Activated naive CD8-positive, alpha-beta T cell treated with anti-CD3 and anti-CD28 coated beads, Interleukin-2, amount 10 ng/mL, durations not matched to agents 7 days and 5 days (primary cell): ENCODE results near the gene CALN1. TPM values are rescaled to one million over a fixed set of nuclear protein-coding genes. Genes with fewer than 3 reads are reported as not detected.

Experiments
- ATAC-seq: fragments of 150-1000 bp; cut with Tn5 transposase; one replicate; pipeline ENCODE4 v1.10.0; 2021; ENCODE audit warnings: low read depth, moderate library complexity
- POLR2A ChIA-PET: fragments of 350-600 bp; sonication (Branson Sonifier 250); formaldehyde crosslinking; loops from one replicate; lab custom pipeline; 2021; ENCODE audit warnings: antibody characterized with exemption; lab: Charles Lee
- DNase-seq: peaks from one replicate; pipeline ENCODE4 v3.0.0; 2021
- H3K27ac Mint-ChIP-seq: one replicate; pipeline ENCODE4 v1.8.0; 2022; ENCODE audit warnings: mild to moderate bottlenecking, mixed read lengths
- H3K27me3 Mint-ChIP-seq: one replicate; pipeline ENCODE4 v1.8.0; 2022; ENCODE audit warnings: mild to moderate bottlenecking, moderate library complexity, mixed read lengths
- H3K36me3 Mint-ChIP-seq: one replicate; pipeline ENCODE4 v1.8.0; 2021; ENCODE audit warnings: mild to moderate bottlenecking, mixed read lengths
- H3K4me1 Mint-ChIP-seq: one replicate; pipeline ENCODE4 v1.8.0; 2021; ENCODE audit warnings: mixed read lengths
- H3K4me3 Mint-ChIP-seq: one replicate; pipeline ENCODE4 v1.8.0; 2022; ENCODE audit warnings: mild to moderate bottlenecking, moderate library complexity, mixed read lengths
- H3K9me3 Mint-ChIP-seq: one replicate; pipeline ENCODE4 v1.8.0; 2021; ENCODE audit warnings: mixed read lengths
- total RNA-seq, 2 experiments: library from RNA; stranded (reverse); gene quantifications; one replicate each; pipeline ENCODE4 v1.2.3, GENCODE V29; 2021

CALN1 gene
- total RNA-seq, 2 experiments from 2014 or later, result not detected

GRCh38 chr7:71870812-71871211 is 541.3 kb downstream of the CALN1 start:
- no peak for DNase-seq
- no peak for ATAC-seq
- no peaks in the 10 kb centered on the region for H3K4me1 Mint-ChIP-seq
- POLR2A ChIA-PET, result no interaction called here
- no peak overlapping the region for H3K27ac Mint-ChIP-seq
- H3K9me3 Mint-ChIP-seq, result peaks cover 10% of the 10 kb centered on the region
- H3K4me3 Mint-ChIP-seq, result no peak overlapping the region
- no peaks in the 10 kb centered on the region for H3K27me3 Mint-ChIP-seq
- no peaks in the 10 kb centered on the region for H3K36me3 Mint-ChIP-seq

GRCh38 chr7:71868797-71869196 is 543.3 kb downstream of the CALN1 start:
- Mint-ChIP-seq H3K9me3 (peaks cover 4% of the 10 kb centered on the region), H3K27ac (no peak overlapping the region), H3K4me3 (no peak overlapping the region), H3K4me1 (no peaks in the 10 kb centered on the region), H3K36me3 (no peaks in the 10 kb centered on the region), H3K27me3 (no peaks in the 10 kb centered on the region)
- POLR2A ChIA-PET, result no interaction called here
- DNase-seq, result no peak
- no peak for ATAC-seq

- ATAC-seq (no peak), DNase-seq (no peak)
- H3K27ac Mint-ChIP-seq, result no peak overlapping the region
- no peaks in the 10 kb centered on the region for H3K27me3 Mint-ChIP-seq
- H3K9me3 Mint-ChIP-seq, result peaks cover 4% of the 10 kb centered on the region
- POLR2A ChIA-PET, result no interaction called here
- H3K4me1 Mint-ChIP-seq, result no peaks in the 10 kb centered on the region
- H3K4me3 Mint-ChIP-seq, result no peak overlapping the region
- H3K36me3 Mint-ChIP-seq, result no peaks in the 10 kb centered on the region
Observed at GRCh38 chr7:71867626-71868025, 544.5 kb downstream of the CALN1 start.

GRCh38 chr7:71865172-71865571 is 547.0 kb downstream of the CALN1 start:
- H3K9me3 Mint-ChIP-seq, result peaks cover 5% of the 10 kb centered on the region
- H3K27me3 Mint-ChIP-seq, result no peaks in the 10 kb centered on the region
- POLR2A ChIA-PET, result no interaction called here

GRCh38 chr7:71864130-71864529 is 548.0 kb downstream of the CALN1 start:
- peaks cover 5% of the 10 kb centered on the region for H3K9me3 Mint-ChIP-seq
- DNase-seq (no peak), ATAC-seq (no peak)
- H3K4me1 Mint-ChIP-seq, result no peaks in the 10 kb centered on the region
- H3K27me3 Mint-ChIP-seq, result no peaks in the 10 kb centered on the region
- H3K4me3 Mint-ChIP-seq, result no peak overlapping the region
- H3K36me3 Mint-ChIP-seq, result no peaks in the 10 kb centered on the region
- H3K27ac Mint-ChIP-seq, result no peak overlapping the region
- POLR2A ChIA-PET, result no interaction called here

More at GRCh38 chr7:71865172-71865571, 547.0 kb downstream of the CALN1 start:
- no peaks in the 10 kb centered on the region for H3K36me3 Mint-ChIP-seq
- DNase-seq (no peak), ATAC-seq (no peak)
- H3K4me3 Mint-ChIP-seq, result no peak overlapping the region
- H3K4me1 Mint-ChIP-seq, result no peaks in the 10 kb centered on the region
- no peak overlapping the region for H3K27ac Mint-ChIP-seq

- no peak overlapping the region for H3K27ac Mint-ChIP-seq
- POLR2A ChIA-PET, result no interaction called here
- H3K4me3 Mint-ChIP-seq, result no peak overlapping the region
- no peaks in the 10 kb centered on the region for H3K36me3 Mint-ChIP-seq
- ATAC-seq (no peak), DNase-seq (no peak)
- peaks cover 4% of the 10 kb centered on the region for H3K9me3 Mint-ChIP-seq
- H3K4me1 Mint-ChIP-seq, result no peaks in the 10 kb centered on the region
- no peaks in the 10 kb centered on the region for H3K27me3 Mint-ChIP-seq
Observed at GRCh38 chr7:71860572-71860971, 551.6 kb downstream of the CALN1 start.

GRCh38 chr7:71857338-71857737 is 554.8 kb downstream of the CALN1 start:
- H3K4me1 Mint-ChIP-seq, result no peaks in the 10 kb centered on the region
- no peaks in the 10 kb centered on the region for H3K27me3 Mint-ChIP-seq
- no peaks in the 10 kb centered on the region for H3K36me3 Mint-ChIP-seq
- H3K9me3 Mint-ChIP-seq, result peaks cover under 1% of the 10 kb centered on the region
- DNase-seq, result no peak
- no peak for ATAC-seq
- POLR2A ChIA-PET, result no interaction called here
- H3K27ac Mint-ChIP-seq, result no peak overlapping the region
- H3K4me3 Mint-ChIP-seq, result no peak overlapping the region

- H3K36me3 Mint-ChIP-seq, result no peaks in the 10 kb centered on the region
- H3K9me3 Mint-ChIP-seq, result peaks cover 3% of the 10 kb centered on the region
- no peaks in the 10 kb centered on the region for H3K27me3 Mint-ChIP-seq
- DNase-seq, result no peak
- no peaks in the 10 kb centered on the region for H3K4me1 Mint-ChIP-seq
- H3K4me3 Mint-ChIP-seq, result no peak overlapping the region
- POLR2A ChIA-PET, result no interaction called here
- no peak for ATAC-seq
- H3K27ac Mint-ChIP-seq, result no peak overlapping the region
Observed at GRCh38 chr7:71854546-71855397, 557.4 kb downstream of the CALN1 start.

- DNase-seq (no peak), ATAC-seq (no peak)
- H3K36me3 Mint-ChIP-seq, result no peaks in the 10 kb centered on the region
- peaks cover 5% of the 10 kb centered on the region for H3K9me3 Mint-ChIP-seq
- no peaks in the 10 kb centered on the region for H3K4me1 Mint-ChIP-seq
- H3K27ac Mint-ChIP-seq, result no peak overlapping the region
- POLR2A ChIA-PET, result no interaction called here
- H3K4me3 Mint-ChIP-seq, result no peak overlapping the region
- H3K27me3 Mint-ChIP-seq, result no peaks in the 10 kb centered on the region
Observed at GRCh38 chr7:71851776-71852498, 560.2 kb downstream of the CALN1 start.

GRCh38 chr7:71846160-71846559 is 566.0 kb downstream of the CALN1 start:
- H3K4me1 Mint-ChIP-seq, result no peaks in the 10 kb centered on the region
- POLR2A ChIA-PET, result no interaction called here
- DNase-seq (no peak), ATAC-seq (no peak)
- no peak overlapping the region for H3K4me3 Mint-ChIP-seq
- no peaks in the 10 kb centered on the region for H3K27me3 Mint-ChIP-seq
- H3K9me3 Mint-ChIP-seq, result peaks cover 6% of the 10 kb centered on the region
- H3K36me3 Mint-ChIP-seq, result no peaks in the 10 kb centered on the region
- H3K27ac Mint-ChIP-seq, result no peak overlapping the region

GRCh38 chr7:71843676-71844075 is 568.5 kb downstream of the CALN1 start:
- no peaks in the 10 kb centered on the region for H3K36me3 Mint-ChIP-seq
- POLR2A ChIA-PET, result no interaction called here

GRCh38 chr7:71842786-71843185 is 569.4 kb downstream of the CALN1 start:
- Mint-ChIP-seq H3K27ac (no peak overlapping the region), H3K4me3 (no peak overlapping the region), H3K9me3 (peaks cover 6% of the 10 kb centered on the region), H3K36me3 (no peaks in the 10 kb centered on the region), H3K4me1 (no peaks in the 10 kb centered on the region), H3K27me3 (no peaks in the 10 kb centered on the region)
- POLR2A ChIA-PET, result no interaction called here
- DNase-seq (no peak), ATAC-seq (no peak)

More at GRCh38 chr7:71843676-71844075, 568.5 kb downstream of the CALN1 start:
- no peak overlapping the region for H3K27ac Mint-ChIP-seq
- DNase-seq (no peak), ATAC-seq (no peak)
- no peak overlapping the region for H3K4me3 Mint-ChIP-seq
- H3K4me1 Mint-ChIP-seq, result no peaks in the 10 kb centered on the region
- peaks cover 6% of the 10 kb centered on the region for H3K9me3 Mint-ChIP-seq
- H3K27me3 Mint-ChIP-seq, result no peaks in the 10 kb centered on the region

GRCh38 chr7:71842381-71842780 is 569.8 kb downstream of the CALN1 start:
- POLR2A ChIA-PET, result no interaction called here
- Mint-ChIP-seq H3K27me3 (no peaks in the 10 kb centered on the region), H3K4me3 (no peak overlapping the region), H3K9me3 (peaks cover 4% of the 10 kb centered on the region), H3K27ac (no peak overlapping the region), H3K36me3 (no peaks in the 10 kb centered on the region), H3K4me1 (no peaks in the 10 kb centered on the region)
- no peak for ATAC-seq
- no peak for DNase-seq

- H3K27me3 Mint-ChIP-seq, result no peaks in the 10 kb centered on the region
- H3K4me3 Mint-ChIP-seq, result no peak overlapping the region
- POLR2A ChIA-PET, result no interaction called here
- H3K4me1 Mint-ChIP-seq, result no peaks in the 10 kb centered on the region
- ATAC-seq (no peak), DNase-seq (no peak)
- no peaks in the 10 kb centered on the region for H3K36me3 Mint-ChIP-seq
- peaks cover 2% of the 10 kb centered on the region for H3K9me3 Mint-ChIP-seq
- H3K27ac Mint-ChIP-seq, result no peak overlapping the region
Observed at GRCh38 chr7:71835056-71835455, 577.1 kb downstream of the CALN1 start.
